Mesenteric fat pad (tissue), 1 donor: ENCODE data around the gene MTHFD2L. TPM values are rescaled to one million over a fixed set of nuclear protein-coding genes. Genes with fewer than 3 reads are reported as not detected.
"Not testable (repeated sequence)": the region's sequence is repeated elsewhere in the genome, so short reads cannot be mapped to it uniquely, and the experiment has no call there.

Source experiments
- DNase-seq: peaks from one replicate; pipeline ENCODE4 v3.0.0-alpha.2; 2020; ENCODE audit warnings: low spot score
- total RNA-seq: library from RNA; stranded (reverse); fragmentation: NEBNext Ultra II Directional; extraction: Animal tissue kit (Norgen Biotek cat#: 25700); gene quantifications from one replicate; pipeline ENCODE4 v1.2.1, GENCODE V29; 2021
- donor health status: DM: yes; HTN: yes; CAD: no.

The MTHFD2L gene
- total RNA-seq, 1 donor from 2014 or later, result 8.4 TPM

DNA sequence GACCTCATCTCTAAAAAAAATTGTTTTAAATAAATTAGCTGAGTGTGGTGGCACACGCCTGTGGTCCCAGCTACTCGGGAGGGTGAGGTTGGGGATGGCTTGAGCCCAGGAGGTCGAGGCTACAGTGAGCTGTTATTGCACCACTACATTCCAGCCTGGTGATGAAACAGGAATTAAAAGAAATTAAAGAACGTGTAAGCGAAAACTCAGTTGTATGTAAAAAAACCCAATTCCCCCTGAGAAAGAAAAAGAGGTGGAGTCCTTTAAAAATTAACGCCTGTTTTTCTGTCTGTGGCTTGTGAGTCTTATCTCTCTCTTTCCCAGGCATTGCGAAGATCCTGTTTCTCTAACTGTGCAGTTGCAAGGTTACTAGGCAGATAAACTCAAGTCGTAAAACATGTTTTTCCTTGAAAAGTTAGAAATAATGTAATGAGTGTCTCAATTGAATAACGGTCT is 172.4 kb downstream of the MTHFD2L start:
- DNase-seq, result no peak

DNA sequence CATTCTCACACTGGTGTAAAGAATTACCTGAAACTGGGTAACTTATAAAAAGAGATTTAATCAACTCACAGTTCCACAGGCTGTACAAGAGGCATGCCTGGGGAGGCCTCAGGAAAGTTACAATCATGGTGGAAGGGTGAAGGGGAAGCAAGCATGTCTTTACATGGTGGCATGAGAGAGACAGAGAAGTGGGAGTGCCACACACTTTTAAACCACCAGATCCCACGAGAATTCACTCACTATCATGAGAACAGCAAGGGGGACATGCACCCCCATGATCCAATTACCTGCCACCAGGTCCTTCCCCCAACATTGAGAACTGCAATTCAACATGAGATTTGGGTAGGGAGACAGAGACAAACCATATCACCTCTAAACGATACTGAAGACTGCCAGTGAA is 173.3 kb downstream of the MTHFD2L start:
- no peak for DNase-seq

DNA sequence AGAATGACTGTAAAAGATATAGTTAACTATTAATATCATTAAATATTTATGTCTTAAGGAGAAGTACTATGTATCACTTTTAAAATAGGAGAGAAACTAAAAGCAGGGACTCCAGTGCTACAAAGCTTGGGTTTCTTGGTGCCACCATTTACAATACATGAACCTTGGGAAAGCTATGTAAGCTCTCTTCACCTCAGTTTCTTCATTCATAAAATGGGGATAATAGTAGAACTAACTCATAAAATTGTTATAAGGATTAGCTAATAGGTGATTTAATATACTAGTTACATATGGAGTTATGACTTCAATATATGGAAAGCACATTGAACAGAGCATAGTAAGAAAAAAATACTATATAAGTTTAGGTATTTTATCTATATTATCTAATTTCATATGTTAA is 174.0 kb downstream of the MTHFD2L start:
- no peak for DNase-seq

DNA sequence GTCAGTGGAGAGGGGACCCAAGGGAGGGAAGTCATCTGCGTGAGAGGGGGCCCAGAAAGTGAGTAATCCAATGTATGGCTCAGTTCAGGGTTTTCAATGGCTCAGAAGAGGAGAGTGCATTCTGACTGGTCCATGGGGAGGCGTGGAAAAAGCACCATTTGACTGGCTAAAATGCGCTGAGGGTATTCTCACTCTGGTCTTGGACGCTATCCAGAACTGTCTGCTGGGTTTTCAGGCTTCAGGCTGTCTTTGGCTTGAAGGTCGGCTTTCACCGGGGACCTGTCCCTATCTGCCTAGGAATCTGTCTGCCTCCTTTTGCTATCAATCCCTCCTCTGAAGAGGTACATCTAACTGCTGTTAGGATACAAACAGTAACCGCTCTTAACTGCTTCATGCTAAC is 176.7 kb downstream of the MTHFD2L start:
- DNase-seq, result no peak

DNA sequence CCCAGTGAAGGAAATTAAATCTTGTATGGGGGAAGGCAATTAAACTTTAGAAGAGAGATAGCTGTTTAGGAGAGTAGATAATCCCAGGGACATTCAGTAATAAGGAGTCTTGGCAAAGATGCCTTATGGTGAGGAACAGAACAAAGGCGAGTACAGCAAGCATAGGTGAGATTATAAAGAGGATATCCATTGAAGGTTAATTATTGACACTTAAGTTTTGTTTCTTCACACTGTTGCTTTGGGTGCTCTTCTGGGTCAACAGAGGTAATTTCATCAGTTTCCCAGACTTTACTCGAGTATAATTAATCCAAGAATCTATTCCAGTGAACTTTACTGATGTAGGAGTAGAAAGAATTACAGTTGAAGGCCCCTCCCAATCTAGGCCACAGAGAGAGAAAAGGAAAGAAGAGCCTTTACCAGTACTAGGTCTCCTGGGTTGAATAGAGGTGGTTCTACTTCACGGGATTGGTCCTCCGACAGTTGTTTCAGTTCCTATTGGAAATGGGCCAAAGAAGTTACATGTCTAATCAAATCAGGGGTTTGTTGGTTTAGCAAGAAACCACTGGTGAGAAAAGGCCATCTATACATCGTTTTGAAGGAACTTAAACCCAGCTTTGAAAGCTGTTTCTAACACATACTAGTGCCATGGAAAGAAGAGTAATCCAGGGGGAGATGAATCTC is 177.6 kb downstream of the MTHFD2L start:
- DNase-seq, result no peak

DNA sequence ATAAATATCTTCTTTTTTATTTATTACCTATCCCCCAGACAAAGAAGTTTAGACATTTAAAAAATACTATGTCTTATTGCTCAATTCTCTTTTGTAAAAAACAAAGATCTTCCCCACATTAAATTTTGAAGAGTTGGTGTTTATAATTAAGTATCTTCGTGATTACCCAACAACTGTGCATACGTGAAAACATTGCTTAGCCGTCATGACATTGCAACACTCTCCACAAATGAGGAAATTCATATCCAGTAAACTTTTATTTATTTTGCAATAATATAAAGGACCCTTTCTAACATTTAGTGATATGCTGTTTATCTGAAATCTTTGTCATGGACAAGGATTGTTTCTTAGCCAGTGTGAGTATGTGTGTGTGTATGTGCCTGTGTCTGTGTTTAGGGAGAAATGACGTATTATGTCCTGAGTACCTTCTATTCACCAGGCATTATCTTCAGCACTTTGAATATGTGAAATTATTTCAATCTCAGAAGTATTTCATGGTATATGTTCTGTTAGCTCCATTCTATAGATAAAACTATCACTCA is 180.9 kb downstream of the MTHFD2L start:
- no peak for DNase-seq

DNA sequence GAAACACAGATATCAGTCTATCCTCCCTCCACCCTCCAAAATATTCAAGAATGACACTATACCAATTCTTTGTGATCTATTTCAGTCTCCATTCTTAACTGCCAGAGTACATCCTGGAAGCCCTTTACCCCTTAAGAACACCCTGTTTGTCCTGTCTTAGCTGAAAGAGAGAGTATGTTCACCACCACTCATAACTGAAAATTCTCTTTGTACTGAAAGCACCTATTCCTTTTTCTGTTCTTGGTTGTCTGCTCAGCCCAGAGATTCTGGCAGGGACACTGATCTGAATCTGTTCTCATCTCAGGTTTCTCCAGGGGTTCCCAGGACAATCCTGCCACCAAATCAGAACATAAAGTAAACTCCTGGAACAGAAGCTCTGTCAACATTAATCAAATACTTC is 181.6 kb downstream of the MTHFD2L start:
- no peak for DNase-seq

DNA sequence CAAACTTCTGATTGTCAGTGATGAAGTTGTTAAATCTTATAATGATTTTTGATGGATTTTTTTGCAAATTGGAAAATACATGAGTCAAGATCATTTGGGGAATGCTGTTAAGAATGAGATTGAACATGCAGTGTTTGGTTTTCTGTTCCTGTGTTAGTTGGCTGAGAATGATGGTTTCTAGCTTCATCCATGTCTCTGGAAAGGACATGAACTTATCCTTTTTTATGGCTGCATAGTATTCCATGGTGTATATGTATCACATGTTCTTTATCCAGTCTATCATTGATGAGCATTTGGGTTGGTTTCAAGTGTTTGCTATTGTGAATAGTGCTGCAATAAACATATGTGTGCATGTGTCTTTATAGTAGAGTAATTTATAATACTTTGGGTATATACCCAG is 182.5 kb downstream of the MTHFD2L start:
- DNase-seq, result not testable (repeated sequence)

DNA sequence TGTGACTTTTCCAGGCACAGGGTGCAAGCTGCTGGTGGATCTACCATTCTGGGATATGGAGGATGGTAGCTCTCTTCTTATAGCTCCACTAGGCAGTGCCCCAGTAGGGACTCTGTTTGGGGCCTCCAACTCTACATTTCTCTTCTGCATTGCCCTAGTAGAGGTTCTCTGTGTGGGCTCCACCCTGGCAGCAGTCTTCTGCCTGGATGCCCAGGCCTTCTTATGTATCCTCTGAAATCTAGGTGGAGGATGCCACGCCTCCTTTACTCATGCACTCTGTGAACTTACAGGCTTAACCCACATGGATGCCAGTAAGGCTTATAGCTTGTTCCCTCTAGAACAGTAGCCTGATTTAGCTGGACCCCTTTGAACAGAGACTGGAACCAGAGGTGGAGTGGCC is 186.1 kb downstream of the MTHFD2L start:
- DNase-seq, result no peak

Other genes starting within 250 kb of the MTHFD2L start
- gene PF4, start 176.1 kb upstream of the MTHFD2L start, total RNA-seq, result not detected
- gene PPBP, start 169.9 kb upstream of the MTHFD2L start, total RNA-seq, result 1.3 TPM
- 0.58 TPM for gene CXCL5, start 159.4 kb upstream of the MTHFD2L start, total RNA-seq
- gene CXCL3, start 119.4 kb upstream of the MTHFD2L start, total RNA-seq, result 15.1 TPM
- gene CXCL2, start 58.9 kb upstream of the MTHFD2L start, total RNA-seq, result 145 TPM
- not detected for gene EPGN, start 150.4 kb downstream of the MTHFD2L start, total RNA-seq
- 4.1 TPM for gene EREG, start 207.0 kb downstream of the MTHFD2L start, total RNA-seq